ENCODE data around the gene PLEK2.
"Not testable (repeated sequence)": the region's sequence is repeated elsewhere in the genome, so short reads cannot be mapped to it uniquely, and the experiment has no call there.

The PLEK2 gene

DNA sequence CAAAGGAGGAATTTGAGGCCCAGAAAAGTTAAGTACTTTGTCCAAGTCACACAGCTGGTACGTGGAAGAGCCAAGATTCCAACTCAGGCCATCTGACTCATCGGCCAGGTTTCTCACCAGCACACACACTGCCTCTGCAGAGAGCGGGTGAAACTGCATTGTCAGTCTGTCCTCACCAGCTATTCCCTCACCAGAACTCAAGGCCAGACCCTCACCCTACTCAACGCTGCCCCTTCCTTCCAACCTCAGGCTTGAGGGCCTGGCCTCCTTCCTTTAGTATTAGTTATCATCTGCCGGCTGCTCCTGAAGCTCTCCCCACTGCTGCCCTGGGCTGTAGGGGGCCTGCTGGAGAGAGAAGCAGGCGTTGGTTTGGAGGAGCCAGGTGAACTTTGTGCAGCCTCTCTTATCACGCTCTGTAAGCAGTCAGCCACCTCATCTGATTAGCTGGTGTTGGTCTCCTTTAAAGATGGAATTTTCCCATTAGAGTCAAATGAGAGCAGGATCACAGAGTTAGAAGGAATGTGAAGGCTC, 16.6 kb upstream of the PLEK2 start:
- no peak for DNase-seq

DNA sequence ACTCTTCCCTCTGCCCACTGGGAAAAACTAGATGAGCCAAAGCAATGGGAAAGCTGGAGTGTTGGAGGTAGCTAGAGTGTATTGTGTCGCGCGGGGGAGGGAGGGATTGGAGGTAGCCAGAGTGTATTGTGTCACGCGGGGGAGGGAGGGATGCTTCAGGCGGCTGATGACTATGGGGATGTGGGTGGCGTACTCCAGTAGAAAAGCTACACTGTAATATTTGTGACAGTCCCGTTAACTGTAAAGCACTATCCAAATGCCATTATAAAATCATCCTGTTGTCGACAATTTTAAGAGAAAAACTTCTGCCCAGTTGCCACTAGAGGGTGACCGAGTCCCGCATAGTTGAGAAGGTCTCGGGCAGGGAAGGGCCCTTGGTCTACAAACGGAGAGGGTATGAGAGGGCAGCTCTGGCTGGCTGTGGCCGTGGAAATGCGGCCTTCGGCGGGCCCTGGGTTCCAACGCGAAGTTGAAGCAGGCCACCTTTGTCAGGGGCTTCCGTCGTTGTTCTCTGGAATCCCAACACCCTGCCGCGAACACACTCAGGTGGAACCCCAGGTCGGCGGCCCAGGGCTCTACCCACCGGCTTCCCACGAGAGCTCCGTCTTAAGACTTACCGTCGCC, 15.1 kb upstream of the PLEK2 start:
- peak; percentile 31 to 78 (median 48) for DNase-seq

DNA sequence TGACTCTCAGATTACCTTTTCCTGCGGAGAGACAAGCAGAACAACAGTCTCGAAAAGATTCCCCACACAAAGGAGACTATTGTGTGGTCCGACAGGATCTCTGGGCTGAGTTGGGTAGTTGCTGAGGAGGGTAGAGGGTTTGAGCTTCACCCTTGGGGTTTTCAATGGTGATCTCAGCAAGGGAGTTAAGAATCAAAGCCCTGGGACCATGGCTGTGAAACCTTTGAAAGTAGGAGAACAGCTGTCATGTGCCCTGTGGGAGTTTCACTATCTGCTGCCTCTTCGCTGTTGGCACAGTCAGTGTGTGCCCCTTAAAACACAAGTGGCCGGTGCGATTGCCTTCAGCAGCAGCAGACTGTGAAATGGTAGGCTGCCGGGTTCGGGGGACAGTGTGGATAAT, 14.2 kb upstream of the PLEK2 start:
- no peak for DNase-seq

DNA sequence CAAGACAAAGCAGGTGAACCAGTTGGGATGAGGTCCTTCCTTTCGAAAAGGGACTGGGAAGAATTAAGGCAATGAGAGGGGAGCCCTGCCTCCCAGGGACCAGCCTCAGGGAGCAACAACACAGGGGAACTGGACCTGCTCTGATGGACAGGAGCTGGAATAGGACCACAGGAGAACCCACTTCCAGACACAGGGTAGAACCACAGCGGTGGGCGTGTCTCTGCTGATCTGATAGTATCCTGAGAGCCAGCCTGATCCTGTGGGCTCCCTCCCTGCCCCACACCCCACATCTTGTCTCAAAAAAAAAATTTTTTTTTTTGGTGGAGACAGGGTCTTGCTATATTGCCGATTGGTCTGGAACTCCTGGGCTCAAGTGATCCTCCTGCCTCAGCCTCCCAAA, 13.6 kb upstream of the PLEK2 start:
- no peak for DNase-seq

DNA sequence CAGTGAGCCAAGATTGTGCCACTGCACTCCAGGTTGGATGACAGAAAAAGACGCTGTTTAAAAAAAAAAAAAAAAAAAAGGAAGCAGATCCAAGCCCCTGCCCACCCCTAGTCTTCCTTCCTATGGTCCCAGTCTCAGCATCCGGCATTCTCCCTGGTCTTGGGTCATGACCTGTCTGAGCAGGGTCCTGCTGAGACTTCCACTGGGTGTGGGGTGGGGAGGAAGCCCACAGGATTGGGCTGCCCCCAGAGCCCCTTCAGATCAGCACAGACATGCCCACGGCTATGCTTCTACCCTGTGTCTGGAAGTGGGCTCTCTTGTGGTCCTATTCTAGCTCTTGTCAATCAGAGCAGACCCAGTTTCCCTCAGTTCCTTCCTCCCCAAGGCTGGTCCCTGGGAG, 12.6 kb upstream of the PLEK2 start:
- no peak for DNase-seq

DNA sequence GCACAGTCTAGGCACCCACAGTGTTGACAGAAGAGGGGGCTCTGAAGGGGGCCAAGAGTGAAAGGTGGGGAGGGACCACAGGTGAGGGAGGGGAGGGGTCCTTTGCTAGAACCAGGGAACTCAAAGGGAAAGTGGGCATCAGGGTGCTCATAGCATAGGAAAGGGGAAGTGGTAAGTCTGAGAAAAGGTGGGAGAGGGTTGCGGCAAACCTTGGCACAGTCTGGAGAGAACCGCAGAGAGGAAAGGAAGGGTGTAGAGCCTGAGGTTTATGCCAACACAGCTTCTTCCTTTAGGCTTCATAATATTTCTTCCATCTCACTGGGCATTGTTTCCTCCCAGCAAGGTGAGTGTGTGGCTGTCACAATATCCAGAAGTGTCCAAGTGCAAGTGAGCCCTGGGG, 11.5 kb upstream of the PLEK2 start:
- no peak for DNase-seq

DNA sequence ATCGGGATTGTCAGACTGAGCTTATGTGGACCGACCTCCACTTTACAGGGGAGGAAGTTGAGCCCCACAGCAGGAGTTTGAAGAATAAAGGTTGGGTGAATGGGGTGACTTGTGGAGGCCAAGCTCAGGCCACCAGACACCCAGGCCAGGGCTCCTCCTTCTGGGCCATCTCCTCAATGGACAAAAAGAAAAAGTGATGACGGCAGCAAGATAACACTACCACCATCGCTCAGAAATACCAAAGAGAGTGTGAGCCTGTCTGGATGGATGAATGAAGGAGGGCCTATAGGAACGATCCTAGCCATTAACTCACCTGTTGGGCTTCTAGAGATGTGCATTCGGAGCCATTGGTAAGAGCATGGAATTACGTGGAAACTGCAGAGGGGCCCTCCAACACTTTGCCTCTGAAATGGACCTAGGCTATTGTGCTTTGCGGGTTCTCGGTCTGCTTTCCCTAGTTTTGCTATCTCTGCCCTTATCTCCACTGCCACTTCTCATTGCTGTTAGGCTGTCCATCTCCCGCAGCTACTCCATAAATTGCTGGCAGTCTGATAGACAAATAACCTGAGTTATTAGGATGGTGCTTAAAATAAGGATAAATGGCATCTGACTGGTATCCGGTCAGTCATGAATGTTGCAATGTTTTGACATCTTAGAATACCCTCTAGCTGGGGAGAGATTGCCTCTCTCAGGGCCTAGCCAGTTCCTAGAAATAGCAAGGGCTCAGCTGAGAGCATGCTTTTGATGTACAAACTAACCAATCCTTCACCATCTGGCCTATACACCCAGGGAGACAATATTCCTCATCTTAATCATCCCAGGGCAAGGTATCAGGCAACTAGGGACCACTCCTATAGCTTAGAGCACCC, 9.6 kb upstream of the PLEK2 start:
- DNase-seq: no peak

DNA sequence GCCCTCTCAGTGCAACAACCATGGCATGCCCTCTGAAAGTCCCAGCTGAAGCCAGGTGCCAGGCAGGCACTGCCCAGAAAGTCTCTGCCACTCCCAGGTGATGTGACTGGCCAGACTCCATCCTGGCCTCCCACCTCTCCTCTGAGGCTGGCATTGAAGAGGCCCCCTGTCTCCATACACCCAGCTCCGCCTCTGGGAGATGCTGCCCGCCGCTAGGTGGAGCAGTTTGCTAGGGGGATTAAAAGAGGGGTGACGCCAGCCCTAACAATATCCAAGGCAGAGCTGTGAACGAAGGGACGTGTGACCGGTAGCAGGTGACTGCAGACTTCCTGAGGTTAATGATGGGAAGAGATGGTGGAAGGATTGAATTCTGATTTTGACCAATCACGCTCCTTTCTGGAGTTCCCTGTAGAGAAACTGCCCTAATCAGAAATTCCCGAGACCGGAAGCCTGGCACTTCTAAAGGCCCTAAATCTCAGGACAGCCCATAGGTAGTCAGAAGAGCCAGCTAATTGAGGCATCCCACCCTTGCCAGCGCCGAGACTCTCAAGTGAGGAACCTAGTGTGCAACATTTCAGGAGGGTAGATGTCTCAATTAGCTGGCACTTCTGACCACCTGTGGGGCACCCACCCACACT, 8.3 kb upstream of the PLEK2 start:
- peak in 1 of 5 experiments; percentile 46 for DNase-seq

DNA sequence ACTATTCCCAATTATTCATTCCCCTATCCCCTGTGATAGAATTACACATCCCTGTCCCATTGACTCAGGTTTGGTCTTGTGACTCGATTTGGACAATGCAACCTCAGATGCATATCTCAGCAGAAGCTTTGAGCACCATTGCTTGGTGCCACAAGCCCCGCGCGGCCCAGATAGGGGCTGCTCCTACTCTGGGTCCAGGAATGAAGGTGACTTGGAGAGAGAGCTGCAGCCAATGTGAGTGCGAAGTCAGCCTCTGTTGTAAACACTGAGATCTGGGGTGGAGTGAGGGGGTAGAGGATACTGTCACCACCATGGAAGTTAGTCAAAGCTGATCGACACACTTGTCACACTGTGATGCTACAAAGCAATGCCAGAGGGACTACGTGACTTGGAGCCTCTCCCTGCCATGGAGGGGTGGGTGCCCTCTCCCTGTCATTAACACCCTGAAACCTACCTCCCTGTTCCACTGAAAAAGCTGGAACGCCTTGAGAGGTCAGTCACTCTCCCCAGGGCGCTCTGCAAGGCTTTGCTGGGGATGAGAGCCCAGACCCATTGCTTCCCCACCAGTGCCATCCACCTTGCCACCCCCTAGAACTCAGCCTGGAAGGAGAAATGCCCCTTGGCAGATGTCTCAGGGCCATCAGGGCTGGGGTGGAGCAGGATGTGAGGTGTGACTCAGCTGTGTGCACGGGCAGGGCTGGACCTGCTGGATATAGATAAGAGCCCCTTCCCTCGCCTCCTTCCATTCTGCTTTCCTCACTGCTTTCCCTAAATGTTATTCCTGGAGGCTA, 6.6 kb upstream of the PLEK2 start:
- no peak for DNase-seq

DNA sequence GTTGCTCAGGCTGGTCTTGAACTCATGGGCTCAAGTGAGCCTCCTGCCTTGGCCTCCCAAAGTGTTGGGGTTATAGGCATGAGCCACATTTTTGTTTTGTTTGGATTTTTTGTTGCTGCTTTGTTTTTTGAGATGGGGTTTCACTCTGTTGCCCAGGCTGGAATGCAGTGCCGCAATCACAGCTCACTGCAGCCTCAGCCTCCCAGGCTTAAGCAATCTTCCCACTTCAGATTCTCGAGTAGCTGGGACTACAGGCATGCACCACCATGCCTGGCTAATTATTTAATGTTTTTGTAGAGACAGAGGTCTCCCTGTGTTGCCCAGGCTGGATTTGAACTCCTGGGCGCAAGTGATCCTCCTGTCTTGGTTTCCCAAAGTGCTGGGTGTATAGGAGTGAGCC, 5.7 kb upstream of the PLEK2 start:
- no peak for DNase-seq

DNA sequence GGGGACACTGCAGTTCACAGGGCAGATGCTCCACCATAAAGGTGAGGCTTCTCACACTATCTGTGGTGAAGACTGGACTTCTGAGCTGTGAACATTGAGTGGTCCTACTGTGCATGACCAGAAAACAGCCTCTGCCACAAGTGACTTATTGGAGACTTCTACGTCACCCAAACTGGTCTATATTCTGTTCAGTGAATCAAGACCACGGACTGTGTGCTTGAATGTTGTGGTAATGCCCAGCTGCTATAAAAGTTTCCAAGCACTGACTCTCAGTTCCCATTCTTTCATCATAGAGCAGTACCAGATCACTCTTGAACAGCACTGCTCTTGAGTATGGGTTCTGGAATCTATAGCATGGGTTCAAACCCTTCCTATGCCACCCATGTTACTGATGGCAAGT, 4.8 kb upstream of the PLEK2 start:
- no peak for DNase-seq

DNA sequence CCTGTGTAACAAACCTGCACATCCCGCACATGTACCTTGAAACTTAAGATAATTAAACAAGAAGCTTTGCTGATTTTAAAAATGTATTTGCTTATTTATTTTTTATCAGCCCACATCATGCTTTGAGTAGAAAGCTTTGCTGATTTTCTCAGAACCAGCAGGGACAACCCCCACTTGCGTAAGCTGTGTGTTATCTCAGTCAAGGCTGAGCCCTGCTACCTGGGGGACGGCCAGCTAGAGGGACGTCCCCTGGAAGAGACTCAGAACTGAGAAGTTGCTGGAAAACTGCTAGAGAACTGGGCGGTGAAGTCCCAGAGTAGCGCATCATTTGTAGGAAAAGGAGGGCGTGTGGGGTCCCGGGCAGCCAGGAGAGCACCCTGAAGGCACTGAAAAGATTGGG, 4.1 kb upstream of the PLEK2 start:
- DNase-seq: no peak

DNA sequence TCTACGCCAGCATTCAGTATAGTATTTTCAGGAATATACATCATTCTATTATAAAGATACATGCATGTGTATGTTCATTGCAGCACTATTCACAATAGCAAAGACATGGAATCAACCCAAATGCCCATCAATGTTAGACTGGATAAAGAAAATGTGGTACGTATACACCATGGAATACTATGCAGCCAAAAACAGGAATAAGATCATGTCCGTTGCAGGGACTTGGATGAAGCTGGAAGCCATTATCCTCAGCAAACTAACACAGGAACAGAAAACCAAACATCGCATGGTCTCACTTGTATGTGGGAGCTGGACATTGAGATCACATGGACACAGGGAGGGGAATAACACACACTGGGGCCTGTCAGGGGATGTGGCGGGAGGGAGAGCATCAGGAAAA, 3.6 kb upstream of the PLEK2 start:
- DNase-seq: not testable (repeated sequence)

DNA sequence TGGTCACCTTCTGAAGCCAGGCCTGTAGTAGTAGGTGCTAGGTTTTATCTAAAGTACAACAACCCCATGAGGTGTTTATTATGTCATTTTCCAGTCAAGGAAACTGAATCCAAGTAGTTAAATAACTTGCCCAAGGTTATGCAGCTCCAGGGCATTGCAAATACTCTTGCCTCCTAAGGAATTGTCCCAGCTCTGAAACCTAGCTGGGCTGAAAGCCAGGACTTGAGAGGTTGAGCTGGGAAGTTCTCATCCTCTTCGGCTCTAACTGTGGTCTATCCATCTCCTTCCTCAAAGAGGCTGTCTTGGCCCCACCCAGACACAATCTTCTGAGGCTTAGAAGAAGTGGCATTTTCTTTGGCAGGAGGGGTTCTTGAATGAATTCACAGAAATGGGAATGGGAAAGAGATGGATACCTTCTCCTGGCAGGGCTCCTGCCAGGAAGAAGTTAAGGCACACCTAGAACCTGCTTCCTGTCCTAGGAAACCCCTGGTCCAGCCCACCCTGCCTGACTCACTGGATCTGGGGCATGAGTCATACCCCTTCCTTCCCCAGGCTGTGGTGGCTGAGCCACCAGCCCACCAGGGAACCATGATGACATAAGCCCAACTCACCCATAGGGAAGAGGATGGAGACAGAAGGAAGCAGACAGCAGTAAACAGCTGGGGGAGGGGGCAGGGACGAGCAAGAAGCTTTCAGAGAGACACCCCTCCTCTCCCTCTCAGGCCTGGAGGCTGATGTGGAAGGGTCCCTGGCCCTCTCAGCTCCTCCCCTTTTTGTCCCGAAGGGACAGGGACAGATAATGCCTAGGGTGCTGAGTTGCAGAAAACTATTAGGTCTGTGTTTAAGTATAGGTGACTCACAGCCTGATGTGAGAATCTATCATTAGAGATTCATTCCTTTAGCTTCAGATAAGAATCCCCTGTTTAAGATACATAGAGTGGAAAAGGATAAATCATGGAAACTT, 2.1 kb upstream of the PLEK2 start:
- peak in 1 of 5 experiments; percentile 27 for DNase-seq

DNA sequence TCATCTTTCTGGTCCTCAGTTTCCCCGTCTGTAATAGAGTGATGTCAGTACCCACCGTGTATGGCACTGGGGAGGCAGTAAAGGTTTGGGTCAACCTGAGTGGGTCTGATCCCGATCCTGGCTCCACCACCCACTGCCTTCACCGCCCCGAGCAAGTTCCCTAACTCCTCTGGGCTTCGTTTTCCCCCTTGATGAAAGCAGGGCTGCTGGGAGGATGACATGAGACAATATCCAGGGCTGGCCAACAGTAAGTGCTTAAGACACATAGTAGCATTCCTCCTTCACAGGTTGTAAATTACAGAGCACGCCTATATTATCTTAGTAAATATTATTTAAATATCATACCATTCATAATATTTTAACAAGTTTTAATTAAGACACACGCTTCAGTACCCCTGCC, 595 bp downstream of the PLEK2 start:
- no peak for DNase-seq

DNA sequence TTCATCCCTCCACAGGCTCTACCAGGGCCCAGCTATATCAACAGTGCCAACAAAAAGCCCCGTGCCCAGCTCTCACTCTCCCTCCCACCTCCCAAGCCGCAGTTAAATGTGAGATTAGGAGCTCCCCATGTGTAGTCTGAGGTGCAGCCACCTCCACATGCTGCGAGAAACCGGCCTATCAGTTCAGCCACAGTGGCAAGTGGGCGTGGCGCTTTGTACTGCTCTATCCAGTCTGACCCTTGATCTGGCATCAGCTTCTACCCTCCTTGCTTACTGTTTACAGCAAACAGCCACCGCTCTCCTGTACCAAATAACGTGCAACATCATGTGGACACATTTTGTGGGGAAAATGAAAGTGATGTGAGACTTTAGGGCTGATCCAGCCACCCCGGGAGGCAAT, 1.7 kb downstream of the PLEK2 start:
- DNase-seq: no peak

DNA sequence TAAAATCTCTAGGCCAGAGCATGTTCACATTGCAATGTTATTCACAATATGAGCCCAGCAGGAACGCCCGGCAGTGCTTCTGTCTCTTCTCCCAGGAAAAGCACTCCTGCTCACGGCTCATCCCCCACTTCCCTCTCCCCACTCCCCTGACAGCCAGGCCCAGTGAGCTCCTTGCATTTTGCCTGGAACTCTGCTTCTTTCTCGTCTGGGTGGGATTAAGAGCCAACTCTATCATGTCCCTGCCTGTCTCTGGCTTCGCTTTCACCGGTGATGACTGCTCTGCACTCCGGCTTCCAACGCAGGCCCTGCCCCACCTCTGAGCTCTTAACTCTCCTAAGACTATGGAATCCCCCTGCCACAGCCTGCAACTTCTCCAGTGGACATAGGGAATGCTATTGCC, 2.5 kb downstream of the PLEK2 start:
- no peak for DNase-seq

DNA sequence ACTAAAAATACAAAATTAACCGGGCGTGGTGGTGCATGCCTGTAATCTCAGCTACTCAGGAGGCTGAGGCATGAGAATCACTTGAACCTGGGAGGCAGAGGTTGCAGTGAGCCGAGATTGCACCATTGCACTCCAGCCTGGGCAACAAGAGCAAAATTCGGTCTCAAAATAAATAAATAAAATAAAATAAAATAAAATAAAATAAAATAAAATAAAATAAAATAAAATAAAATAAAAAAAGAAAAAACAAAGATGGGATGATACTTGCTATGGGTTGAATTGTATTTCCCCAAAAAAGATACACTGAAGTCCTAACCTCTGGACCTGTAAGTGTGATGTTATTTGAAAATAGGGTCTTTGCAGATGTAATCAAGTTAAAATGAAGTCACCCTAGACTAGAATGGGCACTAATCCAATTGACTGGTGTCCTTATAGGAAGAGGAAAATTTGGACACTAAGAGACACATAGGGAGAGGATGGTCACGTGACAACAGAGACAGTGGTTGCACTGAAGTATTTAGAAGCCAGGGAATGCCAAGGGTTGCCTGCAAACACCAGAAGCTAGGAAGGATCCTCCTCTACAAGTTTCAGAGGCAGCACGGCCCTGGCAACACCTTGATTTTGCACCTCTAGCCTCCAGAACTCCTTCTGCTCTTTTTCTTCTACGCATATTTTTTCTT, 3.7 kb downstream of the PLEK2 start:
- not testable (repeated sequence) for DNase-seq

DNA sequence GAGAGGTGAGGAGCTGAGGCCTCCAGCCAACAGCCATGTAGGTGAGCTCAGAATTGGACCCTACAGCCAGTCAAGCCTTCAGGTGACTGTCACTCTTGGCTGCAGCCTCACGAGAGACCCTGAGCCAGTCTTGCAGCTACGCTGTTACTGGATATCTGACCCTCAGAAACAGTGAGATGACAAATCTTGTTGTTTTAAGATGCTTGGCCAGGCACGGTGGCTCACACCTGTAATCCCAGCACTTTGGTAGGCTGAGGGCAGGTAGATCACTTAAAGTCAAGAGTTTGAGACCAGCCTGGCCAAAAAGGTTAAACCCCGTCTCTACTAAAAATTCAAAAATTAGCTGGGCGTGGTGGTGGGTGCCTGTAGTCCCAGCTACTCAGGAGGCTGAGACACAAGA, 6.2 kb downstream of the PLEK2 start:
- DNase-seq: no peak

DNA sequence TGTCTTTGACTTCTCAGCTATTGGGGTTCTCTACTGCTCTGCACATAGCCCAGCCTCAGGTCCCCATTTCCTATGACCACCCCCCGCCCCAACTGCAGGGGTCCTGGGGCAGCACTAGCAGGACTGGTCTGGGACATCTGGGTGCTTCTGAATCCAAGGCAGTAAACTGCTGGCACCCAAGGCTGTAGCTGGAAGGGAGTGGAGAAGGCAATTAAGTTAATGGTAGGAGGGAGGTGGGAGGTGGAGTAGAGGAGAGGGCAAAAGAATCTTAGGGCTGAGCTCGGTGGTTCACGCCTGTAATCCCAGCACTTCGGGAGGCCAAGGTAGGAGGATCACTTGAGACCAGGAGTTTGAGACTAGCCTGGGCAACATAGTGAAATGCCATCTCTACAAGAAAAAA, 11.5 kb downstream of the PLEK2 start:
- DNase-seq: no peak

DNA sequence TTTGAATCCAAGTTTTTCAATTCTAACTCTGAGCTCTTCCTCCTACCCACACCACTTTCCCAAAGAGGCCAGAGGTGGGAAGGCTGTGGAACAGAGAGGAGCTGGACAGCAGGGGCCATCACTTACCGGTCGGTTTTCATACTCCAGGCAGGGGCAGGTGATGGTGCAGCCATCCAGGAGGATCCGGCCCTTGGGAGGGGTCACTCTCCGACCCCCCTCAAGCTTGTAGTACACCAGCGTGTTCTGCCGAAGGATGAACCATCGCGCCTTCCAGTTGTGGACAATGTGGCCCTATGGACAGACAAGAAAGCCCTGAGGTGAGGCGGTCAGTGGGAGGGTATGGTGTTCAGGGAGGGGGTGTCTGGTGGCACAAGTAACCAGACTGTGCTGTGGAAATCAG, 14.4 kb downstream of the PLEK2 start:
- no peak for DNase-seq

Measured in T-helper 2 cell (primary cell).